Testis (tissue), 2 donors: ENCODE data around the gene NRXN3.

Experiments
- CTCF ChIP-seq, 3 experiments: fragments of 450-650 bp in 2 of 3; fragments of 200-600 bp in 1 of 3; sonication (generic) in 1 of 3; IDR thresholded peaks; one replicate each; pipeline ENCODE4 v1.5.1; 2016 to 2019; ENCODE audit warnings: antibody characterized with exemption in 3 of 3, mild to moderate bottlenecking in 2 of 3, moderate library complexity in 1 of 3
- POLR2A ChIP-seq: fragments of 450-650 bp; IDR thresholded peaks from one replicate; pipeline ENCODE4 v1.6.1; 2017; ENCODE audit warnings: antibody characterized with exemption, mild to moderate bottlenecking, moderate library complexity

GRCh38 chr14:79826362-79826761 is 1656.2 kb downstream of the NRXN3 start:
- TF ChIP-seq CTCF (IDR thresholded peaks at IDR 0.05) (no peak), POLR2A (no peak)
